H1 (cell line): ENCODE data around the gene FLRT3. TPM values are rescaled to one million over a fixed set of nuclear protein-coding genes. Genes with fewer than 3 reads are reported as not detected.

Experiments used
- CTCF ChIA-PET: fragments of 300-600 bp; sonication (Branson Sonifier 250); formaldehyde crosslinking; loops from one replicate; lab custom pipeline; 2021; ENCODE audit not compliant: partially characterized antibody; lab: Charles Lee
- POLR2A ChIA-PET: fragments of 300-600 bp; sonication (Branson Sonifier 250); formaldehyde crosslinking; loops from one replicate; lab custom pipeline; 2021; ENCODE audit warnings: inconsistent platforms; ENCODE audit not compliant: partially characterized antibody; lab: Charles Lee
- DNase-seq, 2 experiments: peaks; one replicate each; pipeline versions ENCODE4 v3.0.0 to v3.0.0-alpha.2; 2010 to 2022; ENCODE audit warnings: low spot score in 2 of 2, low read depth in 1 of 2, mixed read lengths in 1 of 2
- FAIRE-seq: peaks from 2 replicates; lab custom pipeline; 2011; peaks lifted over from hg19 to GRCh38; lab: Jason Lieb, UNC
- H2AFZ ChIP-seq: 2 replicates; pipeline ENCODE4 v1.8.1; 2012; ENCODE audit warnings: low read length, inconsistent platforms
- H2AK5ac ChIP-seq: 2 replicates; pipeline ENCODE4 v1.6.1; 2013; ENCODE audit warnings: low read depth, low read length
- H2BK120ac ChIP-seq: replicated peaks from 2 replicates; pipeline ENCODE3; 2013; ENCODE audit warnings: low read depth, low read length, inconsistent platforms
- H2BK12ac ChIP-seq: 2 replicates; pipeline ENCODE4 v1.6.1; 2013; ENCODE audit warnings: low read depth, low read length
- H2BK15ac ChIP-seq: 2 replicates; pipeline ENCODE4 v1.6.1; 2013; ENCODE audit warnings: low read length
- H2BK20ac ChIP-seq: 2 replicates; pipeline ENCODE4 v1.6.1; 2013; ENCODE audit warnings: low read length
- H2BK5ac ChIP-seq: 2 replicates; pipeline ENCODE4 v1.6.1; 2013; ENCODE audit warnings: low read depth, low read length
- H3K14ac ChIP-seq: 2 replicates; pipeline ENCODE4 v1.6.1; 2013; ENCODE audit warnings: inconsistent platforms; ENCODE audit not compliant: insufficient read length
- H3K18ac ChIP-seq: 2 replicates; pipeline ENCODE4 v1.6.1; 2013; ENCODE audit warnings: low read length; ENCODE audit errors: extremely low read depth
- H3K23ac ChIP-seq: 2 replicates; pipeline ENCODE4 v1.6.1; 2013; ENCODE audit warnings: inconsistent platforms; ENCODE audit not compliant: insufficient read length
- H3K23me2 ChIP-seq: 2 replicates; pipeline ENCODE4 v1.6.1; 2013; ENCODE audit warnings: low read depth, low read length
- H3K27ac ChIP-seq: 2 replicates; pipeline ENCODE4 v1.6.1; 2011; ENCODE audit warnings: low read depth, low read length, inconsistent platforms
- H3K27me3 ChIP-seq, 4 experiments: replicated peaks in 1 of 4; 1 replicate in 1 of 4; 2 replicates in 3 of 4; pipeline versions ENCODE4 v1.6.1 to v1.8.1; 2011 to 2013; ENCODE audit warnings: low read length in 3 of 4, mild to moderate bottlenecking in 3 of 4, inconsistent platforms in 2 of 4, mixed read lengths in 2 of 4, moderate library complexity in 1 of 4; ENCODE audit not compliant: control insufficient read depth in 3 of 4, insufficient read depth in 3 of 4; ENCODE audit errors: extremely low read depth in 1 of 4
- H3K36me3 ChIP-seq, 4 experiments: 2 replicates each; pipeline versions ENCODE4 v1.6.1 to v1.8.1; 2011 to 2013; ENCODE audit warnings: mild to moderate bottlenecking in 4 of 4, low read length in 3 of 4, moderate library complexity in 2 of 4, control low read depth in 1 of 4, inconsistent platforms in 1 of 4; ENCODE audit not compliant: insufficient read depth in 4 of 4, control insufficient read depth in 2 of 4
- H3K4ac ChIP-seq: replicated peaks from 2 replicates; pipeline ENCODE3; 2013; ENCODE audit warnings: low read length, low read depth, mixed read lengths, inconsistent platforms; ENCODE audit not compliant: insufficient read length
- H3K4me1 ChIP-seq, 4 experiments: replicated peaks in 1 of 4; 1 replicate in 1 of 4; 2 replicates in 3 of 4; pipeline versions ENCODE4 v1.6.1 to v1.8.1; 2011 to 2013; ENCODE audit warnings: low read length in 3 of 4, inconsistent platforms in 2 of 4, mixed read lengths in 1 of 4; ENCODE audit not compliant: insufficient read depth in 4 of 4, control insufficient read depth in 3 of 4
- H3K4me2 ChIP-seq, 2 experiments: 2 replicates each; pipeline versions ENCODE4 v1.6.1 to v1.8.1; 2011 to 2013; ENCODE audit warnings: low read depth in 2 of 2, low read length in 2 of 2, control low read depth in 1 of 2, inconsistent platforms in 1 of 2, mild to moderate bottlenecking in 1 of 2; ENCODE audit not compliant: insufficient read depth in 1 of 2
- H3K4me3 ChIP-seq, 4 experiments: fragments of 200-600, 300-600 bp in 1 of 4; sonication (generic), shearing (Covaris generic), sonication (Bioruptor Twin) in 1 of 4; 2 replicates each; pipeline versions ENCODE4 v1.5.1 to v1.8.1; 2011 to 2016; ENCODE audit warnings: low read length in 4 of 4, low read depth in 3 of 4, control low read depth in 2 of 4, inconsistent platforms in 2 of 4, mild to moderate bottlenecking in 2 of 4, mixed read lengths in 1 of 4, moderate library complexity in 1 of 4; ENCODE audit not compliant: insufficient read depth in 2 of 4; ENCODE audit errors: extremely low read depth in 1 of 4
- H3K56ac ChIP-seq: replicated peaks from 2 replicates; pipeline ENCODE3; 2013; ENCODE audit warnings: low read depth, mild to moderate bottlenecking, mixed read lengths, low read length, inconsistent platforms; ENCODE audit not compliant: insufficient read length
- H3K79me1 ChIP-seq: 2 replicates; pipeline ENCODE4 v1.6.1; 2013; ENCODE audit warnings: low read depth, low read length, control low read depth
- H3K79me2 ChIP-seq, 2 experiments: 2 replicates each; pipeline versions ENCODE4 v1.6.1 to v1.8.1; 2012 to 2013; ENCODE audit warnings: low read length in 2 of 2, mild to moderate bottlenecking in 2 of 2, inconsistent platforms in 1 of 2; ENCODE audit not compliant: insufficient read depth in 2 of 2, control insufficient read depth in 1 of 2
- H3K9ac ChIP-seq, 4 experiments: replicated peaks in 1 of 4; 1 replicate in 1 of 4; 2 replicates in 3 of 4; pipeline versions ENCODE4 v1.6.1 to v1.8.1; 2011 to 2013; ENCODE audit warnings: low read depth in 3 of 4, low read length in 3 of 4, control low read depth in 2 of 4, mild to moderate bottlenecking in 2 of 4, moderate library complexity in 2 of 4, inconsistent platforms in 1 of 4; ENCODE audit errors: extremely low read depth in 1 of 4
- H3K9me3 ChIP-seq, 2 experiments: 2 replicates each; pipeline versions ENCODE4 v1.6.1 to v1.8.1; 2012 to 2013; ENCODE audit warnings: mild to moderate bottlenecking in 2 of 2, moderate library complexity in 2 of 2, control low read depth in 1 of 2, inconsistent platforms in 1 of 2, low read depth in 1 of 2, low read length in 1 of 2, mixed read lengths in 1 of 2; ENCODE audit not compliant: insufficient read depth in 2 of 2
- H4K20me1 ChIP-seq, 2 experiments: replicated peaks in 1 of 2; 2 replicates each; pipeline versions ENCODE3 to v1.8.1; 2011 to 2013; ENCODE audit warnings: inconsistent platforms in 2 of 2, low read length in 2 of 2, mild to moderate bottlenecking in 1 of 2; ENCODE audit not compliant: insufficient read depth in 2 of 2, control insufficient read depth in 1 of 2
- H4K5ac ChIP-seq: 2 replicates; pipeline ENCODE4 v1.6.1; 2013; ENCODE audit warnings: low read length, low read depth, mixed read lengths, inconsistent platforms; ENCODE audit not compliant: insufficient read length
- H4K8ac ChIP-seq: 2 replicates; pipeline ENCODE4 v1.8.0; 2013; ENCODE audit warnings: mild to moderate bottlenecking, moderate library complexity, low read length, inconsistent platforms; ENCODE audit not compliant: insufficient read depth; ENCODE audit errors: extremely low read depth
- H4K91ac ChIP-seq: replicated peaks from 2 replicates; pipeline ENCODE3; 2013; ENCODE audit warnings: low read length, mixed read lengths, inconsistent platforms; ENCODE audit not compliant: insufficient read length
- CBX8 ChIP-seq: fragments of 300-800, 300-1000 bp; sonication (generic); IDR thresholded peaks from 2 replicates; pipeline ENCODE4 v1.7.1; 2016; ENCODE audit warnings: low read depth, low read length, borderline replicate concordance
- EGR1 ChIP-seq: IDR thresholded peaks from 2 replicates; pipeline ENCODE4 v1.6.1; 2011; ENCODE audit warnings: low read depth, low read length, borderline replicate concordance
- JUN ChIP-seq: IDR thresholded peaks from 2 replicates; pipeline ENCODE4 v1.6.1; 2011; ENCODE audit warnings: low read depth, mild to moderate bottlenecking, improper control_type of control experiment, low read length
- KDM4A ChIP-seq: IDR thresholded peaks from one replicate; pipeline ENCODE4 v1.7.1; 2012; ENCODE audit warnings: low read depth, mild to moderate bottlenecking, moderate library complexity, low read length, inconsistent platforms; ENCODE audit not compliant: severe bottlenecking
- PHF8 ChIP-seq: fragments of 200-600 bp; sonication (generic); conservative IDR thresholded peaks from 2 replicates; pipeline ENCODE4 v1.7.1; 2012; ENCODE audit warnings: low read depth, mild to moderate bottlenecking, inconsistent platforms, low read length, moderate library complexity
- SIN3A ChIP-seq, 2 experiments: IDR thresholded peaks in 1 of 2; conservative IDR thresholded peaks in 1 of 2; 2 replicates each; pipeline ENCODE4 v1.6.1; 2011 to 2012; ENCODE audit warnings: low read length in 2 of 2, improper control_type of control experiment in 1 of 2, low read depth in 1 of 2, mild to moderate bottlenecking in 1 of 2
- SP1 ChIP-seq: IDR thresholded peaks from 2 replicates; pipeline ENCODE4 v1.6.1; 2011; ENCODE audit warnings: low read depth, low read length
- SP2 ChIP-seq: IDR thresholded peaks from 2 replicates; pipeline ENCODE4 v1.6.1; 2012; ENCODE audit warnings: mild to moderate bottlenecking, low read length, inconsistent platforms
- SUZ12 ChIP-seq: fragments of 200-600 bp; sonication (generic); IDR thresholded peaks from 2 replicates; pipeline ENCODE4 v1.6.1; 2012; ENCODE audit warnings: mild to moderate bottlenecking, inconsistent platforms, low read length, moderate library complexity, mixed read lengths
- TBP ChIP-seq: IDR thresholded peaks from 2 replicates; pipeline ENCODE4 v1.6.1; 2011; ENCODE audit warnings: low read depth, low read length, improper control_type of control experiment
- TCF12 ChIP-seq: IDR thresholded peaks from 2 replicates; pipeline ENCODE4 v1.6.1; 2011; ENCODE audit warnings: low read depth, mild to moderate bottlenecking, low read length
- USF2 ChIP-seq: IDR thresholded peaks from 2 replicates; pipeline ENCODE4 v1.6.1; 2011; ENCODE audit warnings: low read length, improper control_type of control experiment
- ZNF274 ChIP-seq: IDR thresholded peaks from 2 replicates; pipeline ENCODE4 v1.7.0; 2012; ENCODE audit warnings: low read length, borderline replicate concordance; ENCODE audit errors: extremely low read depth
- WGBS, 2 experiments: shearing (Covaris generic) in 1 of 2; methylation state at CpG; one replicate each; pipeline versions ENCODE4 v1.1.6 to v1.1.7; 2013 to 2015; ENCODE audit warnings: low lambda C conversion rate in 2 of 2, mixed read lengths in 2 of 2, inconsistent platforms in 1 of 2, low coverage in 1 of 2, missing lambda C conversion rate in 1 of 2; ENCODE audit not compliant: insufficient replicate concordance in 2 of 2, insufficient coverage in 1 of 2, insufficient read length in 1 of 2; ENCODE audit errors: extremely low coverage in 1 of 2, missing lambda C conversion rate in 1 of 2; 5-methylcytosine and 5-hydroxymethylcytosine counted together
- polyA plus RNA-seq, 7 experiments: library from polyadenylated mRNA; depleted of rRNA in 3 of 7; stranded (reverse) in 5 of 7; unstranded in 2 of 7; fragments of >200 nt in 5 of 7; fragments of 200-250 nt in 2 of 7; gene quantifications; 1 replicate in 5 of 7; 2 replicates in 1 of 7; 4 replicates in 1 of 7; pipeline versions ENCODE4 v1.2.1 to v1.2.3, GENCODE V29; 2011 to 2013; ENCODE audit warnings: missing spikeins in 2 of 7, mixed read lengths in 2 of 7
- total RNA-seq: library from RNA; stranded (reverse); fragmentation: NEBNext Ultra II Directional; extraction: Animal tissue kit (Norgen Biotek cat#: 25700); gene quantifications from 2 replicates; pipeline ENCODE4 v1.2.1, GENCODE V29; 2021

The FLRT3 gene
- total and polyA plus RNA-seq, 2 of the 8 experiments (the other 6 are each of a cell fraction or from before 2014, with no cell fraction given): 0.35 to 0.41 TPM

- no peak overlapping the region for H3K56ac ChIP-seq
- H2BK120ac ChIP-seq: no peak overlapping the region
- no peak overlapping the region for H3K18ac ChIP-seq
- H2BK12ac ChIP-seq: no peak overlapping the region
- no peak overlapping the region for H2BK20ac ChIP-seq
- no peak overlapping the region for H2AK5ac ChIP-seq
- no peak overlapping the region for H3K27ac ChIP-seq
- no peak overlapping the region for H2BK5ac ChIP-seq
- WGBS, 2 experiments: 56% methylated on average over 2 of the region's 2 CpGs; no CpG with 5 or more reads in 1 of the 2 experiments
- H3K9me3 ChIP-seq: no peaks in the 10 kb centered on the region
- no peak overlapping the region for H2BK15ac ChIP-seq
- CTCF ChIA-PET: interaction anchor here (1.0 kb wide), 1 partner anchor 21 kb away, joined by 3 read pairs; no protein-coding TSS in a partner anchor
- H3K9ac ChIP-seq: no peak overlapping the region; a peak in 1 of 7 replicates
- H3K4me1 ChIP-seq: no peaks in the 10 kb centered on the region
- H3K23ac ChIP-seq: no peak overlapping the region
- H3K4me3 ChIP-seq: no peak overlapping the region
- no peaks in the 10 kb centered on the region for H3K27me3 ChIP-seq
- no peaks in the 10 kb centered on the region for H3K79me1 ChIP-seq
- H3K23me2 ChIP-seq: no peaks in the 10 kb centered on the region
- no peaks in the 10 kb centered on the region for H4K20me1 ChIP-seq
- no peak overlapping the region for H3K4ac ChIP-seq
- POLR2A ChIA-PET: no interaction called here
- H4K8ac ChIP-seq: no peak overlapping the region
- H3K4me2 ChIP-seq: no peak overlapping the region
- DNase-seq (no peak), FAIRE-seq (no peak)
- H3K79me2 ChIP-seq: no peaks in the 10 kb centered on the region
- H3K36me3 ChIP-seq: no peaks in the 10 kb centered on the region
- H4K91ac ChIP-seq: no peak overlapping the region
- H3K14ac ChIP-seq: no peak overlapping the region
- no peak overlapping the region for H4K5ac ChIP-seq
- H2AFZ ChIP-seq: no peak overlapping the region
- TF ChIP-seq JUN (no peak), SP1 (no peak), CBX8 (no peak), ZNF274 (no peak), USF2 (no peak), KDM4A (no peak), PHF8 (no peak), SP2 (no peak), SIN3A (conservative IDR thresholded peaks at IDR 0.05 in 1 of 2, IDR thresholded peaks at IDR 0.05 in 1 of 2; ENCODE audit: low read depth in 1 of 2, low read length in 2 of 2) (no peak), SUZ12 (no peak), TCF12 (no peak), TBP (no peak), EGR1 (no peak)
Measured at GRCh38 chr20:14295238-14295637, 42.2 kb downstream of the FLRT3 start.
